ENCODE data around the gene RNF13.
A peak's percentile ranks its signal among the peaks of the same experiment; 100 is the strongest.

The RNF13 gene

GRCh38 chr3:149902498-149903139 lies 89.6 kb downstream of the RNF13 start:
- Histone ChIP-seq H3K9me3 (replicated peaks; ENCODE audit: low read length) (no peaks in the 10 kb centered on the region), H3K27me3 (ENCODE audit: control insufficient read depth, insufficient read depth, low read length) (no peaks in the 10 kb centered on the region), H3K36me3 (ENCODE audit: insufficient read depth, low read length) (peaks cover 3% of the 10 kb centered on the region), H3K4me1 (ENCODE audit: control insufficient read depth, insufficient read depth, low read length) (peaks cover 15% of the 10 kb centered on the region), H3K4me2 (ENCODE audit: low read length) (no peak overlapping the region), H3K9ac (ENCODE audit: low read depth, low read length) (no peak overlapping the region), H3K4me3 (ENCODE audit: low read length) (no peak overlapping the region)

- no peaks in the 10 kb centered on the region for H3K9me3 ChIP-seq (replicated peaks; ENCODE audit: low read length)
Measured at GRCh38 chr3:149906036-149906435, 93.0 kb downstream of the RNF13 start.

DNA sequence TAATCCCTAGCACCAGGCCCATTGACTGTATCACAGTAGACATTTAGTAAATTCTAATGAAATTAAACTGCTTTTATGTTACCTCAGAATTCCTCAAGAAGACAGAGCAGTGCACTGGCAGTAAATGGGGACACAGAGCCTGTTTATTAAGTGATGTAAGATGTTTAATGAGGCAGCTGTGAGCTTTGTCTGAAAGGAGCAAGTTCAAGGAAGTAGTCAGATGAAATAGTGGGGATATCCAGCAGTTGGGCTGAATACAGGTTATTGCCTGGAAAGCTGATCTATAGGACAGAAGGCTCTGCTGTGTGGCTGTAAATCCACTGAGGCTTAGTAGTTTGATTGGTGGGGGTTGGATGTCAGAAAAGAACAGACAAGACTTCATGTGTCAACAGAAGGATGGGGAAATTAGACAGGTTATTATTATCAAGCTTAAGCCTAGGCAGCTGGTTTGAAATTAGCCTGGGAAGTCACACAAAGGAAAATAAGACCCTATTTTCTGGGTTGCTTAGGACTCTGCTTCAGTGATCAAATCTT lies 95.5 kb downstream of the RNF13 start:
- peaks cover 3% of the 10 kb centered on the region for H3K36me3 ChIP-seq (ENCODE audit: insufficient read depth, low read length)
- no peak overlapping the region for H3K4me2 ChIP-seq (ENCODE audit: low read length)

More at GRCh38 chr3:149906036-149906435, 93.0 kb downstream of the RNF13 start:
- H3K9ac ChIP-seq (ENCODE audit: low read depth, low read length): no peak overlapping the region
- H3K4me3 ChIP-seq (ENCODE audit: low read length): no peak overlapping the region
- H3K36me3 ChIP-seq (ENCODE audit: insufficient read depth, low read length): peaks cover 3% of the 10 kb centered on the region
- H3K4me1 ChIP-seq (ENCODE audit: control insufficient read depth, insufficient read depth, low read length): no peaks in the 10 kb centered on the region
- H3K27me3 ChIP-seq (ENCODE audit: control insufficient read depth, insufficient read depth, low read length): no peaks in the 10 kb centered on the region
- no peak overlapping the region for H3K4me2 ChIP-seq (ENCODE audit: low read length)

GRCh38 chr3:149909923-149910322 lies 96.9 kb downstream of the RNF13 start:
- Histone ChIP-seq H3K4me1 (ENCODE audit: control insufficient read depth, insufficient read depth, low read length) (no peaks in the 10 kb centered on the region), H3K9me3 (replicated peaks; ENCODE audit: low read length) (no peaks in the 10 kb centered on the region), H3K4me2 (ENCODE audit: low read length) (no peak overlapping the region), H3K4me3 (ENCODE audit: low read length) (no peak overlapping the region), H3K9ac (ENCODE audit: low read depth, low read length) (no peak overlapping the region), H3K27me3 (ENCODE audit: control insufficient read depth, insufficient read depth, low read length) (no peaks in the 10 kb centered on the region), H3K36me3 (ENCODE audit: insufficient read depth, low read length) (peaks cover 3% of the 10 kb centered on the region)

More for the DNA sequence above, 95.5 kb downstream of the RNF13 start:
- H3K27me3 ChIP-seq (ENCODE audit: control insufficient read depth, insufficient read depth, low read length): no peaks in the 10 kb centered on the region
- no peak overlapping the region for H3K9ac ChIP-seq (ENCODE audit: low read depth, low read length)
- H3K4me1 ChIP-seq (ENCODE audit: control insufficient read depth, insufficient read depth, low read length): no peaks in the 10 kb centered on the region
- no peaks in the 10 kb centered on the region for H3K9me3 ChIP-seq (replicated peaks; ENCODE audit: low read length)
- H3K4me3 ChIP-seq (ENCODE audit: low read length): no peak overlapping the region

DNA sequence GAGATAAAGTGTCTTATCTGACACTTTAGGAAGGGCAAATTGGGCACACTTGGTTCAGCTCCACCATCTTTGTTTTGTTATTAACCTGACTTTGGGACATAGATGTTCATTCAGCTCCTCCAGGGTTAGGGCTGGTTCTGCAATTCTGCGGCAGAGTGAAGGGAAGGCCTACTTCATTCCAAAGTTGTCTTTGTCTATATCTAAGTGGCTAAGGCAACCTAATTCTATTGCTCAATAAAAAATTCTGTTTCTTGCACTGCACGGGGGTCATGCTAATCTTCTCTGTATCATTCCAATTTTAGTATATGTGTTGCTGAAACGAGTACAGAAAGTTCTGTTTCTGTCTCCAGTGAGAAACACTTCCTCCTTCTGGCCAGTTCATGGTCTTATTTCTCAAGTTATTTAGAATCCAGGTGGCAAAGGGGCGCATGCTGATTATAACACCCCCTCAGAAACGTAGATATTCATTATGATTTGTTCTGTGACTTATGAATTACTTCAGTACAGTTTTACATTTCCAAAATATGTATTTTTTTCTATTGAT lies 104.2 kb downstream of the RNF13 start:
- Histone ChIP-seq H3K36me3 (ENCODE audit: insufficient read depth, low read length) (no peaks in the 10 kb centered on the region), H3K4me3 (ENCODE audit: low read length) (no peak overlapping the region), H3K4me2 (ENCODE audit: low read length) (no peak overlapping the region), H3K27me3 (ENCODE audit: control insufficient read depth, insufficient read depth, low read length) (no peaks in the 10 kb centered on the region), H3K9ac (ENCODE audit: low read depth, low read length) (no peak overlapping the region), H3K9me3 (replicated peaks; ENCODE audit: low read length) (no peaks in the 10 kb centered on the region), H3K4me1 (ENCODE audit: control insufficient read depth, insufficient read depth, low read length) (no peaks in the 10 kb centered on the region)

DNA sequence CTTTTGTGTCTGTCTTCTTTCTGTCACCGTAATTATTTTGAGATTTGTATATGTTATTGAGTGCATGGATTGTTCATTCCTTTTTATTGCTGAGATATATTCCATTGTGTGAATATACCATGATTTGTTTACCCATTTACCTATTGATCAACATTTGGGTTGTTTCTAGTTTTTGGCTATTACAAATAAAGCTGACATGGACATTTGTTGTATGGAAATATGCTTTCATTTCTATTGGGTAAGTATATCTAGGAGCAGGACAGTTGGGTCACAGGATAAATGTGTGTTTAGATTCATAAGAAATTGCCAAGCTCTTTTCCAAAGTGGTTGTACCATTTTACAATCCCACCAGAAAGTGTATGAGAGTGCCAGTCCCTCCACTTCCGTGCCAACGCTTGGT lies 106.5 kb downstream of the RNF13 start:
- no peak overlapping the region for H3K9ac ChIP-seq (ENCODE audit: low read depth, low read length)
- H3K4me1 ChIP-seq (ENCODE audit: control insufficient read depth, insufficient read depth, low read length): no peaks in the 10 kb centered on the region
- no peak overlapping the region for H3K4me2 ChIP-seq (ENCODE audit: low read length)
- H3K27me3 ChIP-seq (ENCODE audit: control insufficient read depth, insufficient read depth, low read length): no peaks in the 10 kb centered on the region
- H3K36me3 ChIP-seq (ENCODE audit: insufficient read depth, low read length): peaks cover 3% of the 10 kb centered on the region
- no peaks in the 10 kb centered on the region for H3K9me3 ChIP-seq (replicated peaks; ENCODE audit: low read length)
- H3K4me3 ChIP-seq (ENCODE audit: low read length): no peak overlapping the region

- Histone ChIP-seq H3K27me3 (ENCODE audit: control insufficient read depth, insufficient read depth, low read length) (no peaks in the 10 kb centered on the region), H3K4me1 (ENCODE audit: control insufficient read depth, insufficient read depth, low read length) (no peaks in the 10 kb centered on the region), H3K9ac (ENCODE audit: low read depth, low read length) (no peak overlapping the region), H3K4me3 (ENCODE audit: low read length) (no peak overlapping the region), H3K9me3 (replicated peaks; ENCODE audit: low read length) (no peaks in the 10 kb centered on the region), H3K4me2 (ENCODE audit: low read length) (no peak overlapping the region), H3K36me3 (ENCODE audit: insufficient read depth, low read length) (peaks cover 3% of the 10 kb centered on the region)
Measured at GRCh38 chr3:149920119-149920518, 107.1 kb downstream of the RNF13 start.

- Histone ChIP-seq H3K36me3 (ENCODE audit: insufficient read depth, low read length) (peaks cover 7% of the 10 kb centered on the region), H3K9me3 (replicated peaks; ENCODE audit: low read length) (no peaks in the 10 kb centered on the region)
Measured at GRCh38 chr3:149933008-149933407, 120.0 kb downstream of the RNF13 start.

DNA sequence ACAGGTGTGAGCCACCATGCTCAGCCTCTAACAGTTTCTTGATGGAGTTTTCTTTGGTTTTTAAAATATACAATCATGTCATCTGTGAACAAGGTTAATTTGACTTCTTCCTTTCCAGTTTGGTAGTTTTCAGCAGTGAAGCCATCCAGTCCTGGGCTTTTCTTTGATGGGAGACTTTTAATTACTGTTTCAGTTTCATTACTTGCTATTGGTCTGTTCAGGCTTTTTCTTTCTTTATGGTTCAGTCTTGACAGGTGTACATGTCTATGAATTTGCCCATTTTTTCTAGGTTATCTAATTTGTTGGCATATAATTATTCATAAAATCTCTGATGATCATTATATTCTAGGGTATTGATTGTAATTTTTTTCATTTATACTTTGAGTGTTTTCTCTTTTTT lies 120.8 kb downstream of the RNF13 start:
- H3K9ac ChIP-seq (ENCODE audit: low read depth, low read length): no peak overlapping the region
- no peak overlapping the region for H3K4me2 ChIP-seq (ENCODE audit: low read length)
- H3K4me1 ChIP-seq (ENCODE audit: control insufficient read depth, insufficient read depth, low read length): peaks cover 9% of the 10 kb centered on the region
- H3K9me3 ChIP-seq (replicated peaks; ENCODE audit: low read length): no peaks in the 10 kb centered on the region
- H3K36me3 ChIP-seq (ENCODE audit: insufficient read depth, low read length): peaks cover 7% of the 10 kb centered on the region
- H3K4me3 ChIP-seq (ENCODE audit: low read length): no peak overlapping the region
- H3K27me3 ChIP-seq (ENCODE audit: control insufficient read depth, insufficient read depth, low read length): no peaks in the 10 kb centered on the region

More at GRCh38 chr3:149933008-149933407, 120.0 kb downstream of the RNF13 start:
- Histone ChIP-seq H3K4me3 (ENCODE audit: low read length) (no peak overlapping the region), H3K4me1 (ENCODE audit: control insufficient read depth, insufficient read depth, low read length) (peaks cover 5% of the 10 kb centered on the region), H3K4me2 (ENCODE audit: low read length) (no peak overlapping the region), H3K27me3 (ENCODE audit: control insufficient read depth, insufficient read depth, low read length) (no peaks in the 10 kb centered on the region), H3K9ac (ENCODE audit: low read depth, low read length) (no peak overlapping the region)

DNA sequence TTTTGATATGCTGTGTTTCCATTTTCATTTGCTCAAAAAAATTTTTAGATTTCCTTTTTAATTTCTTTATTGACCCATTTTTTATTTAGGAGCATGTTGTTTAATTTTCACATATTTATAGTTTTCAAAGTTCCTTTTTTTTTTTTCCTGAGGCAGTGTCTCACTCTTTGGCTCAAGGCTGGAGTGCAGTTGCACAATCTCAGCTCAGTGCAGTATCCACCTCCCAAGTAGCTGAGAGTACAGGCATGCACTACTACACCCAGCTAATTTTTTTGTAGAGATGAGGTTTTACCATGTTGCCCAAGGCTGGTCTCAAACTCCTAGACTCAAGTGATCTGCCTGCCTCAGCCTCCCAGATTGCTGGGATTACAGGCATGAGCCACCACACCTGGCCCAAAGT lies 121.5 kb downstream of the RNF13 start:
- H3K4me3 ChIP-seq (ENCODE audit: low read length): no peak overlapping the region
- H3K4me2 ChIP-seq (ENCODE audit: low read length): no peak overlapping the region
- peaks cover 7% of the 10 kb centered on the region for H3K36me3 ChIP-seq (ENCODE audit: insufficient read depth, low read length)
- no peaks in the 10 kb centered on the region for H3K27me3 ChIP-seq (ENCODE audit: control insufficient read depth, insufficient read depth, low read length)
- no peak overlapping the region for H3K9ac ChIP-seq (ENCODE audit: low read depth, low read length)
- H3K4me1 ChIP-seq (ENCODE audit: control insufficient read depth, insufficient read depth, low read length): peaks cover 16% of the 10 kb centered on the region
- no peaks in the 10 kb centered on the region for H3K9me3 ChIP-seq (replicated peaks; ENCODE audit: low read length)

DNA sequence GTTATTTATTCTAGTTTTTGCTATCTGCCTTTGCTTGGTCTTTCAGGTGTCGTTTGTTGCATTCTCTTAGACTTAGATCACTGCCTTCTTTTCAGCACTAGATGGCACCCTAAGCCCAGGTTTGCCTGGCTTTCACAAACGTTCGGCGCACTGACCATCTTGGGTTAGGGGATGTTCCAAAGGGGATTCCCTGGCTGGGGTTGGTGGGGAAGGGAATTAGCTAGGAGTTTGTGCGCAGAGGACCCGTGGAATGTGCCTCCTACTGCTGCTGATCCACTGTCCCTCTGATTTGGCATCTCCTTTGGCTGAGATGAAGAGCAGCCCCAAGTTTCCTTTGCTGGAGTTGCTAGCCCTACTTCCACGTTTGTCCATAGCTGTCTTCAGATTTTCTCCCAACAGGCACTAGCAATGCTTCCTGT lies 123.8 kb downstream of the RNF13 start:
- Histone ChIP-seq H3K27me3 (ENCODE audit: control insufficient read depth, insufficient read depth, low read length) (no peaks in the 10 kb centered on the region), H3K36me3 (ENCODE audit: insufficient read depth, low read length) (peaks cover 7% of the 10 kb centered on the region), H3K9me3 (replicated peaks; ENCODE audit: low read length) (no peaks in the 10 kb centered on the region), H3K4me3 (ENCODE audit: low read length) (no peak overlapping the region), H3K4me1 (ENCODE audit: control insufficient read depth, insufficient read depth, low read length) (peaks cover 25% of the 10 kb centered on the region), H3K4me2 (ENCODE audit: low read length) (peak overlapping the region; percentile 68), H3K9ac (ENCODE audit: low read depth, low read length) (no peak overlapping the region)
